CD14-positive monocyte (primary cell): Measurements from ENCODE around the gene BDH1. TPM values are rescaled to one million over a fixed set of nuclear protein-coding genes. Genes with fewer than 3 reads are reported as not detected.
"Not testable (repeated sequence)": the region's sequence is repeated elsewhere in the genome, so short reads cannot be mapped to it uniquely, and the experiment has no call there.

ENCODE experiments used
- DNase-seq, 3 donors: peaks; one replicate each; pipeline ENCODE4 v3.0.0-alpha.2; 2011 to 2022
- H2AFZ ChIP-seq: 2 replicates; pipeline ENCODE4 v1.6.0; 2012; ENCODE audit warnings: mild to moderate bottlenecking, low read depth, low read length, inconsistent platforms; ENCODE audit not compliant: insufficient read depth, poor library complexity, severe bottlenecking
- H3K27ac ChIP-seq, 2 donors: 1 replicate in 1 of 2; 2 replicates in 1 of 2; pipeline ENCODE4 v1.5.1; 2012 to 2013; ENCODE audit warnings: low read length in 2 of 2, control low read depth in 1 of 2, inconsistent platforms in 1 of 2, low read depth in 1 of 2, mild to moderate bottlenecking in 1 of 2
- H3K27me3 ChIP-seq, 2 donors: one replicate each; pipeline versions ENCODE4 v1.6.0 to v1.6.1; 2011 to 2013; ENCODE audit warnings: low read length in 2 of 2; ENCODE audit not compliant: control insufficient read depth in 2 of 2, insufficient read depth in 2 of 2
- H3K36me3 ChIP-seq, 2 donors: replicated peaks in 1 of 2; 1 replicate in 1 of 2; 2 replicates in 1 of 2; pipeline versions ENCODE4 v1.5.1 to v1.6.1; 2012 to 2013; ENCODE audit warnings: low read length in 2 of 2, control low read depth in 1 of 2, inconsistent platforms in 1 of 2, mild to moderate bottlenecking in 1 of 2; ENCODE audit not compliant: insufficient read depth in 2 of 2, control insufficient read depth in 1 of 2
- H3K4me1 ChIP-seq, 2 donors: 1 replicate in 1 of 2; 2 replicates in 1 of 2; pipeline versions ENCODE4 v1.5.1 to v1.6.1; 2012 to 2013; ENCODE audit warnings: low read length in 2 of 2, control low read depth in 1 of 2, inconsistent platforms in 1 of 2, mild to moderate bottlenecking in 1 of 2, moderate library complexity in 1 of 2; ENCODE audit not compliant: insufficient read depth in 2 of 2, control insufficient read depth in 1 of 2
- H3K4me2 ChIP-seq: replicated peaks from 2 replicates; pipeline ENCODE3; 2012; ENCODE audit warnings: low read length, moderate library complexity, mild to moderate bottlenecking; ENCODE audit not compliant: poor library complexity, severe bottlenecking; ENCODE audit errors: extremely low read depth
- H3K4me3 ChIP-seq, 3 experiments: fragments of 200-600 bp in 1 of 3; sonication (generic) in 1 of 3; replicated peaks in 1 of 3; 1 replicate in 2 of 3; 2 replicates in 1 of 3; pipeline ENCODE4 v1.5.1; 2011 to 2013; ENCODE audit warnings: low read length in 3 of 3, mild to moderate bottlenecking in 3 of 3, control low read depth in 2 of 3, low read depth in 2 of 3, inconsistent platforms in 1 of 3, moderate library complexity in 1 of 3
- H3K79me2 ChIP-seq: 2 replicates; pipeline ENCODE4 v1.6.0; 2012; ENCODE audit warnings: mild to moderate bottlenecking, control low read depth, inconsistent platforms, low read length, moderate library complexity; ENCODE audit not compliant: insufficient read depth
- H3K9ac ChIP-seq: 2 replicates; pipeline ENCODE4 v1.6.0; 2017; ENCODE audit warnings: low read length, mild to moderate bottlenecking; ENCODE audit not compliant: insufficient read depth, poor library complexity, severe bottlenecking
- H3K9me3 ChIP-seq, 2 donors: replicated peaks in 1 of 2; 1 replicate in 1 of 2; 2 replicates in 1 of 2; pipeline versions ENCODE4 v1.5.1 to v1.6.1; 2012 to 2013; ENCODE audit warnings: low read length in 2 of 2, control low read depth in 1 of 2; ENCODE audit not compliant: control insufficient read depth in 1 of 2, insufficient read depth in 1 of 2
- H4K20me1 ChIP-seq: 2 replicates; pipeline ENCODE4 v1.6.0; 2012; ENCODE audit warnings: mild to moderate bottlenecking, low read length, control low read depth, moderate library complexity; ENCODE audit not compliant: insufficient read depth
- H3K27ac Mint-ChIP-seq, 7 donors: one replicate each; pipeline ENCODE4 v1.8.0; 2020; ENCODE audit warnings: mild to moderate bottlenecking in 7 of 7, mixed read lengths in 7 of 7, moderate library complexity in 6 of 7, inconsistent platforms in 2 of 7
- H3K27me3 Mint-ChIP-seq, 3 donors: one replicate each; pipeline ENCODE4 v1.8.0; 2021 to 2022; ENCODE audit warnings: low read depth in 3 of 3, mild to moderate bottlenecking in 3 of 3, mixed read lengths in 3 of 3, moderate library complexity in 3 of 3, inconsistent platforms in 1 of 3
- H3K36me3 Mint-ChIP-seq, 2 donors: one replicate each; pipeline ENCODE4 v1.8.0; 2020; ENCODE audit warnings: mixed read lengths in 2 of 2, inconsistent platforms in 1 of 2, mild to moderate bottlenecking in 1 of 2
- H3K4me1 Mint-ChIP-seq: one replicate; pipeline ENCODE4 v1.8.0; 2020; ENCODE audit warnings: mild to moderate bottlenecking, mixed read lengths
- H3K4me3 Mint-ChIP-seq, 2 donors: one replicate each; pipeline ENCODE4 v1.8.0; 2020; ENCODE audit warnings: mild to moderate bottlenecking in 2 of 2, mixed read lengths in 2 of 2, moderate library complexity in 1 of 2
- H3K9me3 Mint-ChIP-seq, 7 donors: one replicate each; pipeline ENCODE4 v1.8.0; 2020 to 2022; ENCODE audit warnings: mixed read lengths in 7 of 7, mild to moderate bottlenecking in 6 of 7, moderate library complexity in 6 of 7, inconsistent platforms in 2 of 7
- WGBS: methylation state at CpG from one replicate; pipeline ENCODE4 v1.1.5; 2013; ENCODE audit warnings: missing lambda C conversion rate; ENCODE audit not compliant: insufficient coverage; 5-methylcytosine and 5-hydroxymethylcytosine counted together
- intact Hi-C, 2 donors: fragments of 100-400 bp; cut with micrococcal nuclease; formaldehyde crosslinking; loops; one replicate each; pipeline versions ENCODE4 v1.15.0 to v1.15.1; 2023
- polyA plus RNA-seq, 3 donors: library from polyadenylated mRNA; depleted of rRNA in 1 of 3; unstranded in 2 of 3; stranded (reverse) in 1 of 3; fragments of 300-500 nt in 2 of 3; fragments of >200 nt in 1 of 3; fragmentation: Illumina TruSeq in 2 of 3; gene quantifications; 1 replicate in 2 of 3; 2 replicates in 1 of 3; pipeline ENCODE4 v1.2.3, GENCODE V29; 2012 to 2021
- TF ChIP-seq, protein P1 (sequence below): fragments of 200-600 bp; IDR thresholded peaks from one replicate; pipeline ENCODE4 v1.8.0; 2022; ENCODE audit warnings: antibody characterized with exemption, mild to moderate bottlenecking

BDH1 gene
- polyA plus RNA-seq, 3 donors, result 2.8 to 5.3 (median 5.2) TPM

DNA sequence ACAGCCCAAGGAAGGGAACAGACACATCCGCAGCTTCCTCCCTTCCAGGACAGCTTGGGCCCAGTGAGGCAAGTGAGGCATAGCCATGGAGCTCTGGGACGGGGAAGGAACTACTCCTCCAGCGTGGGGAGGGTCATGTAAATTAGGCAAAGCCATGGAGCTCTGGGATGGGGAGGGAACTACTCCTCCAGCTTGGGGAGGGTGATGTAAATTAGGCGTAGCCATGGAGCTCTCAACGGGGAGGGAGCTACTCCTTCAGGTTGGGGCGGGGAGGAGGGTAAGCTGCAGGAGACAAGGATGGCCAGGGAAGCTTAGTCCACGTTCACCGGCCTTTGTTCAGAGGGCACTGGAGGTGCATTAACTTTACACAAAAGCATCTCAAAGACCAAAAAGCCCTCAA is 21.1 kb upstream of the BDH1 start:
- DNase-seq, result no peak
- peaks cover 0 to 11% (median 8%) of the 10 kb centered on the region in 3 donors for H3K27me3 Mint-ChIP-seq
- no peaks in the 10 kb centered on the region for H3K4me1 Mint-ChIP-seq
- Histone ChIP-seq H3K4me1 (no peaks in the 10 kb centered on the region), H3K27ac (no peak overlapping the region), H3K36me3 (no peaks in the 10 kb centered on the region), H3K9ac (no peak overlapping the region), H3K4me2 (no peak overlapping the region), H3K9me3 (no peaks in the 10 kb centered on the region), H4K20me1 (no peaks in the 10 kb centered on the region), H3K4me3 (no peak overlapping the region), H2AFZ (no peak overlapping the region), H3K27me3 (no peaks in the 10 kb centered on the region), H3K79me2 (no peaks in the 10 kb centered on the region)
- no peak overlapping the region for H3K4me3 Mint-ChIP-seq
- TF ChIP-seq, protein P1, sequence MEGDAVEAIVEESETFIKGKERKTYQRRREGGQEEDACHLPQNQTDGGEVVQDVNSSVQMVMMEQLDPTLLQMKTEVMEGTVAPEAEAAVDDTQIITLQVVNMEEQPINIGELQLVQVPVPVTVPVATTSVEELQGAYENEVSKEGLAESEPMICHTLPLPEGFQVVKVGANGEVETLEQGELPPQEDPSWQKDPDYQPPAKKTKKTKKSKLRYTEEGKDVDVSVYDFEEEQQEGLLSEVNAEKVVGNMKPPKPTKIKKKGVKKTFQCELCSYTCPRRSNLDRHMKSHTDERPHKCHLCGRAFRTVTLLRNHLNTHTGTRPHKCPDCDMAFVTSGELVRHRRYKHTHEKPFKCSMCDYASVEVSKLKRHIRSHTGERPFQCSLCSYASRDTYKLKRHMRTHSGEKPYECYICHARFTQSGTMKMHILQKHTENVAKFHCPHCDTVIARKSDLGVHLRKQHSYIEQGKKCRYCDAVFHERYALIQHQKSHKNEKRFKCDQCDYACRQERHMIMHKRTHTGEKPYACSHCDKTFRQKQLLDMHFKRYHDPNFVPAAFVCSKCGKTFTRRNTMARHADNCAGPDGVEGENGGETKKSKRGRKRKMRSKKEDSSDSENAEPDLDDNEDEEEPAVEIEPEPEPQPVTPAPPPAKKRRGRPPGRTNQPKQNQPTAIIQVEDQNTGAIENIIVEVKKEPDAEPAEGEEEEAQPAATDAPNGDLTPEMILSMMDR, result no peak
- H3K9me3 Mint-ChIP-seq, result peaks cover 0 to 5% (median 0%) of the 10 kb centered on the region in 7 donors
- intact Hi-C loops, result no loop called here
- peak overlapping the region in 1 of 7 donors; percentile 65 for H3K27ac Mint-ChIP-seq
- 68% methylated on average over 3 of the region's 8 CpGs for WGBS
- H3K36me3 Mint-ChIP-seq, result no peaks in the 10 kb centered on the region

- Mint-ChIP-seq H3K4me1 (no peaks in the 10 kb centered on the region), H3K36me3 (no peaks in the 10 kb centered on the region), H3K27ac (no peak overlapping the region), H3K27me3 (peaks cover 2 to 11% (median 8%) of the 10 kb centered on the region in 3 donors), H3K9me3 (peaks cover 2 to 8% (median 4%) of the 10 kb centered on the region in 7 donors), H3K4me3 (no peak overlapping the region)
- H3K27ac ChIP-seq, result no peak overlapping the region
- WGBS, result 84% methylated on average over 3 of the region's 5 CpGs
- H4K20me1 ChIP-seq, result no peaks in the 10 kb centered on the region
- H3K79me2 ChIP-seq, result no peaks in the 10 kb centered on the region
- TF ChIP-seq, protein P1, result no peak
- peaks cover 0 to 4% of the 10 kb centered on the region in 2 donors for H3K9me3 ChIP-seq
- no peaks in the 10 kb centered on the region for H3K27me3 ChIP-seq
- no peak overlapping the region for H3K4me2 ChIP-seq
- no peak overlapping the region for H3K9ac ChIP-seq
- no peaks in the 10 kb centered on the region for H3K36me3 ChIP-seq
- no peaks in the 10 kb centered on the region for H3K4me1 ChIP-seq
- H3K4me3 ChIP-seq, result no peak overlapping the region
- intact Hi-C loops, result no loop called here
- DNase-seq, result no peak
- no peak overlapping the region for H2AFZ ChIP-seq
Measured at GRCh38 chr3:197575362-197575761, 19.6 kb upstream of the BDH1 start.

DNA sequence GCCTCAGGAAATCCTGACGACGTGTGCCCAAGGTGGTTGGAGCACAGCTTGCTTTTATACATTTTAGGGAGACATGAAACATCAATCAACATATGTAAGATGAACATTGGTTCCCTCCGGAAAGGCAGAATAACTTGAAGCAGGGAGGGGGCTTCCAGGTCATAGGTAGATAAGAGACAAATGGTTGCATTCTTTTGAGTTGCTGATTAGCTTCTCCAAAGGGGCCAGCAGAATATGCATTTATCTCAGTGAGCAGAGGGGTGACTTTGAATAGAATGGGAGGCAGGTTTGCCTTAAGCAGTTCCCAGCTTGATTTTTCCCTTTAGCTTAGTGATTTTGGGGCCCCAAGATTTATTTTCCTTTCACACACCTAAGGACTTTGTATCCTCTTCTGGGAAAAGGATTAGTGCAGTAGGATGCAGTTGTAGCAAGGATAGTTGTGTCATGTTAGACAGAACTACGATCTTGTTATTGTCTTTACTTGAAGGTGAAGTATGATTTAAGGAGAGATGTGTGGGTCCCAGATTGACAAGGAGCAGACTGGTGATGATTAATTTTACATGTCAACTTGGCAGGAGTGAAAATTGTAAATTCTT is 18.7 kb upstream of the BDH1 start:
- H3K9ac ChIP-seq, H3K4me1 Mint-ChIP-seq: not testable (repeated sequence)
- WGBS, result 67% methylated on average over 2 of the region's 4 CpGs

More for the DNA sequence above, 18.7 kb upstream of the BDH1 start:
- DNase-seq, H3K9me3 Mint-ChIP-seq, H4K20me1 ChIP-seq, H3K9me3 ChIP-seq, H3K36me3 Mint-ChIP-seq, H2AFZ ChIP-seq, H3K27ac Mint-ChIP-seq, H3K27me3 ChIP-seq, H3K4me2 ChIP-seq, H3K4me3 ChIP-seq, H3K27ac ChIP-seq, intact Hi-C loops, H3K4me1 ChIP-seq, H3K79me2 ChIP-seq, H3K36me3 ChIP-seq, H3K4me3 Mint-ChIP-seq: not testable (repeated sequence)
- H3K27me3 Mint-ChIP-seq, result peaks cover 2 to 11% (median 8%) of the 10 kb centered on the region in 3 donors
